ENCODE measurements around the gene TSPAN16.
A peak's percentile ranks its signal among the peaks of the same experiment; 100 is the strongest.

Gene TSPAN16

DNA sequence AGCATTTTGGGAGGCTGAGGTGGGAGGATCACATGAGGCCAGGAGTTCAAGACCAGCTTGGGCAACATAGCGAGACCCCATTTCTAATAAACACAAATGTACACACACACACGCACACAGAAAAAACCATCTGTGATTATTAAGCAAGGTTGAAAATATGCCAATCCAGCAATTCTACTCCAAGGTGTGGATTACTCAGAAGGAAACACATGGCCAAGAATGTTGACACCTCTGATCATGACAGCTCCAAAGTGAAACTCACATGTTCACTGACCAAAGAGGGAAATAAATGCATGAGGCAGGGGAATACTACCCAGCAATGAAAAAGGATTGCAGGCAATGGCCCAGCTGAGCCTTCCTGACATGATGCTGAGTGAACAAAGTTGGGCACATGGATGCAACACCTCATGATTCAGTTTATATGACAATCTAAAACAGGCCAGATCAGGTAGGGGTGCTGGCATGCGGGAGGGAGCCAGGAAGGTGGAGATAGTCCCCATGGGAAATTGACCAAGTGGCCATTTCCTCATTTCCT lies 38.0 kb upstream of the TSPAN16 start:
- Histone ChIP-seq H3K27ac (ENCODE audit: insufficient read depth, low read depth, low read length, poor library complexity, severe bottlenecking) (no peak overlapping the region), H3K4me1 (ENCODE audit: control insufficient read depth, insufficient read depth, low read length) (peaks cover 6% of the 10 kb centered on the region), H3K4me3 (ENCODE audit: insufficient read depth, low read depth, low read length) (no peak overlapping the region), H3K27me3 (ENCODE audit: control insufficient read depth, insufficient read depth, low read length, poor library complexity, severe bottlenecking) (no peaks in the 10 kb centered on the region), H3K36me3 (ENCODE audit: control insufficient read depth, insufficient read depth, low read length) (no peaks in the 10 kb centered on the region), H3K9me3 (ENCODE audit: control insufficient read depth, low read length) (no peaks in the 10 kb centered on the region)
- WGBS, 2 experiments = 96 to 98% methylated on average over 3 of the region's 3 CpGs

DNA sequence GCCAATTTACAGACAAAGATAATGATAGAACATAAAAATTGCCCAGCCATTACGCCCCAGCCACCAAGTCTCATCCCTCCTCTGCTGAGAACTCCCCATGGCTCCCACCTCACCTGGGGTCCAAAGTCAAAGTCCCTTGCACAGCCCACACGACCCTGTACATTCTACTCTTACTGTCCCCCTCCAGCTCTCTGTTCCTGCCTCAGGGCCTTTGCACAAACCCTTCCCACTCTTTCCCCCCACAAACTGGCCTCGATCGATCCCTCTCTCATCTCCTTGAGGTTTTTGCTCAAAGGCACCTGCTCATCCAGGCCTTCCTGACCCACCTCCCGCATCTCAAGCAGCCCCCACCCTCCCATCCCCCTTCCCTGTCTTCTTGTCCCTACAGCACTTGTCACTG lies 35.0 kb upstream of the TSPAN16 start:
- H3K4me3 ChIP-seq (ENCODE audit: insufficient read depth, low read depth, low read length) = peak overlapping the region; percentile 76
- no peaks in the 10 kb centered on the region for H3K36me3 ChIP-seq (ENCODE audit: control insufficient read depth, insufficient read depth, low read length)
- no peaks in the 10 kb centered on the region for H3K27me3 ChIP-seq (ENCODE audit: control insufficient read depth, insufficient read depth, low read length, poor library complexity, severe bottlenecking)
- 72 to 73% methylated on average over 5 of the region's 5 CpGs for WGBS, 2 experiments
- H3K4me1 ChIP-seq (ENCODE audit: control insufficient read depth, insufficient read depth, low read length) = no peaks in the 10 kb centered on the region
- H3K27ac ChIP-seq (ENCODE audit: insufficient read depth, low read depth, low read length, poor library complexity, severe bottlenecking) = no peak overlapping the region
- no peaks in the 10 kb centered on the region for H3K9me3 ChIP-seq (ENCODE audit: control insufficient read depth, low read length)

DNA sequence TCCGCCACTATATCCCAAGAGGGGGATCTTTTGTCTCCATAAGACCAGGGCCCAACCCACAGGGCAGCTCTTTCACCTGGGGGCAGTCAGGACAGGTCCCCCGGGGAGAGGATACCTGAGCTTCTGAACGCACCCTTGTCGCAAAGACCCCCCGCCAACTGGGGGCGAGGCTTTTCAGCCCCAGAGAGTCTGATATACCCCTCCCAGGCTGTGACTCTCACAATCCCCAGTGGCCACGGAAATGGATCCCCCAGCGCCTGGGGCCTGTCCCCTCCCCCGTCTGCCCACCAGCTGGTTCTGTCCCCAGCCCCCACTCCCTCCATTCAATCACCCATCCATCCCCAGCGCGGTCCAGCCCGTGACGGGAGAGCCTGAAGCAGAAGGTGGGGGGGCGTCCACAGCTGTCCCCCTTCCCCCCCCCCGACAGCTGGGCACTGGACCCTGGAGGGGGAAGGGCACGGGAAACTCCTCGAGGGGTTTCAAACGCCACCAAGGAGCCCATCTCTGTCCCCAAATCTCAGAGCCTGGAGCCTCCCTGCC lies 34.5 kb upstream of the TSPAN16 start:
- Histone ChIP-seq H3K36me3 (ENCODE audit: control insufficient read depth, insufficient read depth, low read length) (no peaks in the 10 kb centered on the region), H3K4me1 (ENCODE audit: control insufficient read depth, insufficient read depth, low read length) (no peaks in the 10 kb centered on the region), H3K27ac (ENCODE audit: insufficient read depth, low read depth, low read length, poor library complexity, severe bottlenecking) (no peak overlapping the region), H3K27me3 (ENCODE audit: control insufficient read depth, insufficient read depth, low read length, poor library complexity, severe bottlenecking) (no peaks in the 10 kb centered on the region), H3K4me3 (ENCODE audit: insufficient read depth, low read depth, low read length) (peak overlapping the region; percentile 76), H3K9me3 (ENCODE audit: control insufficient read depth, low read length) (no peaks in the 10 kb centered on the region)
- 9 to 10% methylated on average over 18 of the region's 18 CpGs for WGBS, 2 experiments

DNA sequence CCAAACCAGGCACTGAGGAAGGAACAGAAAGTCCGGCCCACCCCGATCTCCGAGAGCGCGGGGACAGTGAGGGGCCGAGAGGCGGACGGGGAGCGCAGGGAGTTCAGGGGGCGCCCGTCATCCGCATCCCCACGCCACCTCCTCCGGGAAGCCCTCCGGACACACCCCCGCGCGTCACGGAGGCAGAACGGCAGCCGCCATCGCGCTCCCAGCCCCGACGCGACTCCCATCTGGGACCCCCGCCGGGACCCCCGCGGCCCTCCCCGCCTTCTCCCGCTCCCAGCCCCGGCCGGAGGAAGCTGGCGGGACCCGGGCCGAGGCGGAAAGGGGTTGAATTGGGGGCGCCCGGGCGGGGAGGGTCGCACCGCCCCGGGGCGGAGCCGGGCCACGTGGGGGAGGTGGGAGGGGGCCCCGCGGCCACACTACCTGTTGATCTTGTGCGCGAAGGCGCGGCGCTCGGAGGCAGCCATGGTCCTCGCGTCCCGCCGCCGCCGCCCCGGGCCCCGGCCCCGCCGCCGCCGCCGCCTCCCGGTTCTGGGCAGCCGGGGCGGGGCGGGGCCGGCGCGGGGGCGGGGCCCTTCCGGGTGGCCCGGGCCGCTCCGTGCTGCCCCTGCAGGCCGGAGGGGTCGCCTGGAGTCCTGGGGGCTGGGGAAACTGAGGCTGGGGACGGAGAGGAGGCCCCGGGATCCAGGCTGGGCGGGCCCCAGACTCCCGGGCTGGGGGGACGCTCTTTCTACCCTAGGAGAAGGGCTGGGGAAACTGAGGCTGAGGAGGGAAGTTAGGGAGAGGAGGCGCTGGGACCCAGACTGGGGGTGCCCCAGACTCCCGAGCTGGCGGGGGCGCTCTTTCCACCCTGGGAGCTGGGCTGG lies 33.8 kb upstream of the TSPAN16 start, which contains the start of gene DOCK6:
TSS of gene DOCK6 (minus strand) at position 554 of the 869 bp plus-strand sequence. CDS start at position 470, 84 bp downstream.
- Histone ChIP-seq H3K4me3 (ENCODE audit: insufficient read depth, low read depth, low read length) (peak within 1 kb of the TSS; percentile 76), H3K9me3 (ENCODE audit: control insufficient read depth, low read length) (no peaks in the 10 kb centered on the region), H3K36me3 (ENCODE audit: control insufficient read depth, insufficient read depth, low read length) (no peaks in the 10 kb centered on the region), H3K27ac (ENCODE audit: insufficient read depth, low read depth, low read length, poor library complexity, severe bottlenecking) (no peak within 1 kb of the TSS), H3K4me1 (ENCODE audit: control insufficient read depth, insufficient read depth, low read length) (no peaks in the 10 kb centered on the region), H3K27me3 (ENCODE audit: control insufficient read depth, insufficient read depth, low read length, poor library complexity, severe bottlenecking) (no peaks in the 10 kb centered on the region)
- WGBS, 2 experiments = 2% methylated on average over 91 of the region's 91 CpGs

DNA sequence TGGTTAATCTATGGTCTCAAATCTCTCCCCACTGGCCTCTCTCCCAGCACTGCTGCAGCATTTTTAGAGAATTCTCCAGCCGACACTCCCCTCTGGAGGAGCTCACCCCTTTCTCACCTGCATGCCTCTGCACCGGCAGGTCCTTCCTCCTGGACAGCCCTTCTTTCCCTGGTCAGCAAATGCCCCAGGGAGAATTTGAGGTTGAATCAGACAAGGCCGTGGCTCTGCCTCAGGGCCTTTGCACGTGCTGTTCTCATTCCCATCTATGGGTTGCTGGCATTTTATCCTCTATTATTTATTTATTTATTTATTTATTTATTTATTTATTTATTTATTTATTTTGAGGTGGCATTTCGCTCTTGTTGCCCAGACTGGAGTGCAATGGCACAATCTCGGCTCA lies 32.2 kb upstream of the TSPAN16 start:
- Histone ChIP-seq H3K27ac (ENCODE audit: insufficient read depth, low read depth, low read length, poor library complexity, severe bottlenecking) (no peak overlapping the region), H3K4me3 (ENCODE audit: insufficient read depth, low read depth, low read length) (no peak overlapping the region), H3K9me3 (ENCODE audit: control insufficient read depth, low read length) (no peaks in the 10 kb centered on the region), H3K4me1 (ENCODE audit: control insufficient read depth, insufficient read depth, low read length) (no peaks in the 10 kb centered on the region), H3K36me3 (ENCODE audit: control insufficient read depth, insufficient read depth, low read length) (no peaks in the 10 kb centered on the region), H3K27me3 (ENCODE audit: control insufficient read depth, insufficient read depth, low read length, poor library complexity, severe bottlenecking) (no peaks in the 10 kb centered on the region)
- WGBS, 2 experiments = 86 to 97% methylated on average over 4 to 6 of the region's 6 CpGs

DNA sequence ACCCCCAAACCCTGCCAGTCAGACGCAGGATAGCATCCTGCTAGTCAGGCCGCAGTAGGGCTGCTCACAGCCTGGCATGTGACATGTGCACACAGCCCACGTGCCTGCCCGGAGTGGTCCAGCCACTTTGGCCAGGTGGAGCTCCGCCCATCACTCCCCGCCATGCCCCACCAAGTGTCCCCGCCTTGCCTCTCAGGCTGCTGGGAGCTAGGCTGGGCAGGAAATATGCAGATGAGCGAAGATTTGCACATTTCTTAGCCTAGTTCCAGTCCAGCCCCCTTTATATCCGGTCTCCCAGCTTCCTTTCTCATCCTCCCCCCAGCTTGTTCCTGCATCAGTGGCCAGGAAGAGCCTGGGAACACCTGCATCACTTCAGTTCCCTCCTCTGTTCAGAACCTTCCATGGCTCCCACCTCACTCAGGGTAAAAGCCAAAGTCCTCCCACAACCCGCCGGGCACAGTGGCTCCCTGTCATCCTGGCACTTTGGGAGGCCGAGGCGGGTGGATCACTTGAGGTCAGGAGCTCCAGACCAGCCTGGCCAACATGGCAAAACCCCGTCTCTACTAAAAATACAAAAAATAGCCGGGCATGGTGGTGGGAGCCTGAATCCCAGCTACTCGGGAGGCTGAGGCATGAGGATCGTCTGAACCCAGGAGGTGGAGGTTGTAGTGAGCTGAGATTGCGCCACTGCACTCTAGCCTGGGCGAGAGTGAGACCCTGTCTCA lies 31.3 kb upstream of the TSPAN16 start:
- no peaks in the 10 kb centered on the region for H3K9me3 ChIP-seq (ENCODE audit: control insufficient read depth, low read length)
- H3K4me3 ChIP-seq (ENCODE audit: insufficient read depth, low read depth, low read length) = no peak overlapping the region
- H3K27ac ChIP-seq (ENCODE audit: insufficient read depth, low read depth, low read length, poor library complexity, severe bottlenecking) = no peak overlapping the region
- H3K27me3 ChIP-seq (ENCODE audit: control insufficient read depth, insufficient read depth, low read length, poor library complexity, severe bottlenecking) = no peaks in the 10 kb centered on the region
- WGBS, 2 experiments = 86 to 87% methylated on average over 19 of the region's 19 CpGs
- no peaks in the 10 kb centered on the region for H3K36me3 ChIP-seq (ENCODE audit: control insufficient read depth, insufficient read depth, low read length)
- H3K4me1 ChIP-seq (ENCODE audit: control insufficient read depth, insufficient read depth, low read length) = no peaks in the 10 kb centered on the region

DNA sequence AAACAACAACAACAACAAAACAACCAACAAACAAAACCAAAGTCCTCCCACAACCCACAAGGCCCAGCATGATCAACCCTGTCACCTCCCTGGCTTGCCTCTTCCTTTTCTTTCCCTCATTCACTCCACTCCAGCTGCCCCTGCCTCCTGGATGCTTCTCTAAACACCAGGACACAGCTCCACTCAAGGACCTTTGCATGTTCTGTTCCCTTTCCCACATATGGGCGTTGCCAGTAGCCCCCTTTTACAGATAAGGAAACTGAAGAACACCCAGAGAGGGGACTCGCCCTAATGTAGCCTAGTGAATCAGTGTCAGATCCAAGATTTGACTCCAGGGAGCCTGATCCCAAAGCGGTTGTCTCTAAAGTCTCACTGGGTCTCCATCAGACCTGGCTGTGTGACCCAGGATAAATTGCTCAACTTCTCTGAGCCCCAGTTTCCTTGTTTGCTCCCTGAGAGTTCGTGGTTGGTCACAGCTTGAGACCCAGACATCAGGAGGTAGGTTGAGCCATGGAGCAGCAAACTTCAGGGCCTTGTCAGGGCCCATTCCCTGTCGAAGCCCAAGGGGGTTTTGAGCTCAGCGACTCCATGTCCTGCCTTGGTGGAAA lies 30.7 kb upstream of the TSPAN16 start:
- no peaks in the 10 kb centered on the region for H3K27me3 ChIP-seq (ENCODE audit: control insufficient read depth, insufficient read depth, low read length, poor library complexity, severe bottlenecking)
- H3K36me3 ChIP-seq (ENCODE audit: control insufficient read depth, insufficient read depth, low read length) = no peaks in the 10 kb centered on the region
- no peaks in the 10 kb centered on the region for H3K4me1 ChIP-seq (ENCODE audit: control insufficient read depth, insufficient read depth, low read length)
- H3K4me3 ChIP-seq (ENCODE audit: insufficient read depth, low read depth, low read length) = no peak overlapping the region
- 88 to 91% methylated on average over 6 of the region's 6 CpGs for WGBS, 2 experiments
- no peaks in the 10 kb centered on the region for H3K9me3 ChIP-seq (ENCODE audit: control insufficient read depth, low read length)
- no peak overlapping the region for H3K27ac ChIP-seq (ENCODE audit: insufficient read depth, low read depth, low read length, poor library complexity, severe bottlenecking)

DNA sequence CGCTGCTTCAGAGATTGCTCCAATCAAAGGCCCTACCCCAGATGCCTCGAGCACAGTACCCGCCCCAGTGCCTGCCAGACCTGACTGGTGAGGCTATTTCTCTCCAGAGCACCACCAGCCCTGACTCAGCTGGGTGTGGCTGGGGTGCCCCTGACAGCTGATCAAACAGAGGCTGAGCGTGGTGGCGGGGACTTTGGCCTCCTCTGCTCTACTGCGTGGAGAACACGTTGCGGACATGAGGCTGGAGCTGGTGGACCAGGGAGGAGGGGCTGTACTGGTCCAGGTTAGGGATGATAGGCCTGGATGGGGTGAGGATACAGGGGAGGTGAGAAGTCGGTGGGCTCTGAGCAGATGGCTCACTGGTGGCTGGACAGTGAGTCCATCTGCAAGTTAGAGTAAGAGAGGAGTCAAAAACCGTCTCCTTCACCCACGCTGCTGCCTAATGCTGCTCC lies 30.1 kb upstream of the TSPAN16 start:
- Histone ChIP-seq H3K27ac (ENCODE audit: insufficient read depth, low read depth, low read length, poor library complexity, severe bottlenecking) (no peak overlapping the region), H3K4me1 (ENCODE audit: control insufficient read depth, insufficient read depth, low read length) (no peaks in the 10 kb centered on the region)
- WGBS, 2 experiments = 79% methylated on average over 11 of the region's 11 CpGs

DNA sequence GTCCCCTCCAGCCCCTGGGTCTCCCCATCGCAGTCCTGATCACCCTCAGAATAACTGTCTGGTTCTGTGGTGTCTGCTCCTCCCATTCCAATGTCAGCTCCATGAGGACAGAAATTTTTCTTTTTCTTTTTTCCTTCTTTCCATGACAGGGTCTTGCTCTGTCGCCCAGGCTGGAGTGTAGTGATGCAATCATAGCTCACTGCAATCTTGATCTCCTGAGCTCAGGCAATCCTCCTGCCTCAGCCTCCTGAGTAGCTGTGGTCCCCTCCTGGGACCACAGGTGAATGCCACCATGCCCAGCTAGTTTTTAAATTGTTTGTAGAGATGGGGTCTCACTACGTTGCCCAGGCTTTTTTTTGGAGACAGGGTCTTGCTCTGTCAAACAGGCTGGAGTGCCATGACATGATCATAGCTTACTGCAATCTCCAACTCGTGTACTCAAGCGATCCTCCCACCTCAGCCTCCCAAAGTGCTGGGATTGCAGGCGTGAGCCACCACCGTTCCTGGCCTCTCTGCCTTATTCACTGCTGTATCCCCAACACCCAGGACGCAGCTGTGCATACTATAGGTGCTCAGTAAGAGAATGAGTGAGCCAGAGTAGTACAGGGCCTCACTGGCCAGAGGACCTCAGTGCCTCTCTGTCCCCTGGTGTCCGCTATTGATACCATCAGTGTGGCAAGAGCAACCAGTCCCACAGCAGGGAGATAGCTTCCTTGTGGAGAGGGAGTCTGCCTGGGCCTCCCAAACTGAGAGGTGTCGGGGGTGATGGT lies 28.5 kb upstream of the TSPAN16 start:
- Histone ChIP-seq H3K27ac (ENCODE audit: insufficient read depth, low read depth, low read length, poor library complexity, severe bottlenecking) (no peak overlapping the region), H3K4me3 (ENCODE audit: insufficient read depth, low read depth, low read length) (no peak overlapping the region), H3K36me3 (ENCODE audit: control insufficient read depth, insufficient read depth, low read length) (no peaks in the 10 kb centered on the region), H3K9me3 (ENCODE audit: control insufficient read depth, low read length) (no peaks in the 10 kb centered on the region), H3K4me1 (ENCODE audit: control insufficient read depth, insufficient read depth, low read length) (no peaks in the 10 kb centered on the region), H3K27me3 (ENCODE audit: control insufficient read depth, insufficient read depth, low read length, poor library complexity, severe bottlenecking) (no peaks in the 10 kb centered on the region)
- WGBS, 2 experiments = 91 to 93% methylated on average over 10 of the region's 10 CpGs

More for the DNA sequence above, 30.1 kb upstream of the TSPAN16 start:
- Histone ChIP-seq H3K9me3 (ENCODE audit: control insufficient read depth, low read length) (no peaks in the 10 kb centered on the region), H3K4me3 (ENCODE audit: insufficient read depth, low read depth, low read length) (no peak overlapping the region), H3K27me3 (ENCODE audit: control insufficient read depth, insufficient read depth, low read length, poor library complexity, severe bottlenecking) (no peaks in the 10 kb centered on the region), H3K36me3 (ENCODE audit: control insufficient read depth, insufficient read depth, low read length) (no peaks in the 10 kb centered on the region)

Measured in ectodermal cell (in vitro differentiated cells).